Activated T-cell treated with anti-CD3 and anti-CD28 coated beads, Interleukin-2, amount 50 U/mL, for 72 hours (primary cell): ENCODE measurements around the gene HLX. TPM values are rescaled to one million over a fixed set of nuclear protein-coding genes. Genes with fewer than 3 reads are reported as not detected.

Source experiments
- ATAC-seq, 2 donors: fragments of 150-1000 bp; cut with Tn5 transposase; replicated peaks in 1 of 2; 2 replicates each; pipeline ENCODE4 v1.10.0; 2021; ENCODE audit warnings: moderate library complexity in 2 of 2, mild to moderate bottlenecking in 1 of 2
- DNase-seq, 2 donors: peaks; one replicate each; pipeline ENCODE4 v3.0.0; 2021 to 2022; ENCODE audit warnings: mixed read lengths in 1 of 2
- H3K27ac Mint-ChIP-seq: one replicate; pipeline ENCODE4 v1.8.0; 2022; ENCODE audit warnings: mild to moderate bottlenecking, moderate library complexity, mixed read lengths
- H3K27me3 Mint-ChIP-seq: one replicate; pipeline ENCODE4 v1.8.0; 2022; ENCODE audit warnings: low read depth, mixed read lengths
- H3K36me3 Mint-ChIP-seq, 2 donors: one replicate each; pipeline ENCODE4 v1.8.0; 2022; ENCODE audit warnings: mixed read lengths in 2 of 2, mild to moderate bottlenecking in 1 of 2; ENCODE audit not compliant: insufficient read depth in 2 of 2
- H3K4me1 Mint-ChIP-seq: one replicate; pipeline ENCODE4 v1.8.0; 2022; ENCODE audit warnings: low read depth, mixed read lengths
- H3K4me3 Mint-ChIP-seq, 2 donors: one replicate each; pipeline ENCODE4 v1.8.0; 2022; ENCODE audit warnings: mild to moderate bottlenecking in 2 of 2, mixed read lengths in 2 of 2, moderate library complexity in 2 of 2
- H3K9me3 Mint-ChIP-seq, 2 donors: one replicate each; pipeline ENCODE4 v1.8.0; 2022; ENCODE audit warnings: mixed read lengths in 2 of 2
- total RNA-seq, 2 donors: library from RNA; stranded (reverse); gene quantifications; one replicate each; pipeline ENCODE4 v1.2.3, GENCODE V29; 2022

HLX gene
- total RNA-seq, 2 donors from 2014 or later, result 0.55 to 2.0 TPM

- no peak for DNase-seq
- Mint-ChIP-seq H3K36me3 (peaks cover 4 to 9% of the 10 kb centered on the region in 2 donors), H3K4me3 (peak overlapping the region; percentile 48 to 71), H3K4me1 (peaks cover 17% of the 10 kb centered on the region), H3K9me3 (peaks cover 1 to 2% of the 10 kb centered on the region in 2 donors), H3K27me3 (peaks cover 61% of the 10 kb centered on the region), H3K27ac (no peak overlapping the region)
- peak in 1 of 2 donors; percentile 41 for ATAC-seq
Measured at GRCh38 chr1:220894025-220894923, 15.0 kb downstream of the HLX start.

GRCh38 chr1:220894924-220895256 lies 15.6 kb downstream of the HLX start:
- Mint-ChIP-seq H3K27ac (no peak overlapping the region), H3K9me3 (peaks cover 1 to 3% of the 10 kb centered on the region in 2 donors), H3K4me1 (peaks cover 17% of the 10 kb centered on the region), H3K36me3 (peaks cover 4 to 9% of the 10 kb centered on the region in 2 donors), H3K27me3 (peaks cover 54% of the 10 kb centered on the region), H3K4me3 (no peak overlapping the region)
- ATAC-seq, result no peak
- no peak for DNase-seq

GRCh38 chr1:220895412-220895946 lies 16.2 kb downstream of the HLX start:
- Mint-ChIP-seq H3K4me3 (no peak overlapping the region), H3K27ac (no peak overlapping the region), H3K9me3 (peaks cover 1 to 3% of the 10 kb centered on the region in 2 donors), H3K36me3 (peaks cover 4 to 9% of the 10 kb centered on the region in 2 donors), H3K27me3 (peaks cover 52% of the 10 kb centered on the region), H3K4me1 (peaks cover 17% of the 10 kb centered on the region)
- ATAC-seq, result no peak
- no peak for DNase-seq

- Mint-ChIP-seq H3K4me3 (no peak overlapping the region), H3K4me1 (peaks cover 17% of the 10 kb centered on the region), H3K9me3 (peaks cover 1 to 3% of the 10 kb centered on the region in 2 donors), H3K27me3 (peaks cover 49% of the 10 kb centered on the region), H3K27ac (no peak overlapping the region), H3K36me3 (peaks cover 4 to 7% of the 10 kb centered on the region in 2 donors)
- DNase-seq (no peak), ATAC-seq (no peak)
Measured at GRCh38 chr1:220896092-220896491, 16.8 kb downstream of the HLX start.

- Mint-ChIP-seq H3K27me3 (peaks cover 7% of the 10 kb centered on the region), H3K9me3 (peaks cover 1 to 2% of the 10 kb centered on the region in 2 donors), H3K4me1 (no peaks in the 10 kb centered on the region), H3K36me3 (no peaks in the 10 kb centered on the region), H3K27ac (no peak overlapping the region), H3K4me3 (no peak overlapping the region)
- ATAC-seq (no peak), DNase-seq (no peak)
Measured at GRCh38 chr1:220900842-220901241, 21.6 kb downstream of the HLX start.

GRCh38 chr1:220901881-220902280 lies 22.6 kb downstream of the HLX start:
- Mint-ChIP-seq H3K4me3 (no peak overlapping the region), H3K4me1 (no peaks in the 10 kb centered on the region), H3K27ac (no peak overlapping the region), H3K36me3 (no peaks in the 10 kb centered on the region), H3K27me3 (peaks cover 7% of the 10 kb centered on the region), H3K9me3 (peaks cover 1 to 2% of the 10 kb centered on the region in 2 donors)
- ATAC-seq (no peak), DNase-seq (no peak)

- peaks cover 0 to 2% of the 10 kb centered on the region in 2 donors for H3K9me3 Mint-ChIP-seq
- no peak overlapping the region for H3K4me3 Mint-ChIP-seq
- H3K4me1 Mint-ChIP-seq, result no peaks in the 10 kb centered on the region
- no peaks in the 10 kb centered on the region for H3K36me3 Mint-ChIP-seq
- DNase-seq, result no peak
- no peak overlapping the region for H3K27ac Mint-ChIP-seq
- peaks cover 7% of the 10 kb centered on the region for H3K27me3 Mint-ChIP-seq
- ATAC-seq, result no peak
Measured at GRCh38 chr1:220902916-220903315, 23.7 kb downstream of the HLX start.

GRCh38 chr1:220904876-220905275 lies 25.6 kb downstream of the HLX start:
- Mint-ChIP-seq H3K27ac (no peak overlapping the region), H3K36me3 (no peaks in the 10 kb centered on the region), H3K9me3 (no peaks in the 10 kb centered on the region), H3K4me1 (no peaks in the 10 kb centered on the region), H3K4me3 (no peak overlapping the region), H3K27me3 (peaks cover 13% of the 10 kb centered on the region)
- ATAC-seq (no peak), DNase-seq (no peak)

- ATAC-seq, result no peak
Measured at GRCh38 chr1:220905650-220906560, 26.7 kb downstream of the HLX start.

GRCh38 chr1:220906561-220907334 lies 27.5 kb downstream of the HLX start:
- no peak for ATAC-seq
- Mint-ChIP-seq H3K4me3 (no peak overlapping the region), H3K36me3 (no peaks in the 10 kb centered on the region), H3K27me3 (peaks cover 7% of the 10 kb centered on the region), H3K4me1 (no peaks in the 10 kb centered on the region), H3K27ac (no peak overlapping the region), H3K9me3 (no peaks in the 10 kb centered on the region)
- no peak for DNase-seq

More at GRCh38 chr1:220905650-220906560, 26.7 kb downstream of the HLX start:
- DNase-seq, result no peak
- H3K9me3 Mint-ChIP-seq, result no peaks in the 10 kb centered on the region
- no peaks in the 10 kb centered on the region for H3K4me1 Mint-ChIP-seq
- H3K36me3 Mint-ChIP-seq, result no peaks in the 10 kb centered on the region
- peaks cover 7% of the 10 kb centered on the region for H3K27me3 Mint-ChIP-seq
- H3K4me3 Mint-ChIP-seq, result no peak overlapping the region
- H3K27ac Mint-ChIP-seq, result no peak overlapping the region

GRCh38 chr1:220908757-220909156 lies 29.5 kb downstream of the HLX start:
- Mint-ChIP-seq H3K4me3 (no peak overlapping the region), H3K27me3 (peaks cover 8% of the 10 kb centered on the region), H3K27ac (no peak overlapping the region), H3K36me3 (no peaks in the 10 kb centered on the region), H3K4me1 (no peaks in the 10 kb centered on the region), H3K9me3 (no peaks in the 10 kb centered on the region)
- no peak for DNase-seq
- ATAC-seq, result no peak

GRCh38 chr1:220910021-220910420 lies 30.8 kb downstream of the HLX start:
- ATAC-seq, result no peak
- peaks cover 16% of the 10 kb centered on the region for H3K27me3 Mint-ChIP-seq
- no peak overlapping the region for H3K4me3 Mint-ChIP-seq
- H3K9me3 Mint-ChIP-seq, result no peaks in the 10 kb centered on the region
- H3K36me3 Mint-ChIP-seq, result no peaks in the 10 kb centered on the region
- no peaks in the 10 kb centered on the region for H3K4me1 Mint-ChIP-seq
- H3K27ac Mint-ChIP-seq, result no peak overlapping the region
- DNase-seq, result no peak
